ENCODE results near the gene TMEM209.

- TF ChIP-seq CTCF (IDR thresholded peaks at IDR 0.05) = no peak
- TF ChIP-seq POLR2A (IDR thresholded peaks at IDR 0.05) = no peak
- TF ChIP-seq EP300 (IDR thresholded peaks at IDR 0.05) = no peak
Measured at GRCh38 chr7:130127821-130128317, 77.3 kb downstream of the TMEM209 start.
